Stimulated activated CD8-positive, alpha-beta memory T cell treated with anti-CD3 and anti-CD28 coated beads, Interleukin-12 subunit alpha, Interleukin-12 subunit beta, amount 100 ng/mL, for 4 hours (primary cell): ENCODE results near the gene OLAH.
"Not testable (repeated sequence)": the region's sequence is repeated elsewhere in the genome, so short reads cannot be mapped to it uniquely, and the experiment has no call there.

Experiments
- DNase-seq: peaks from one replicate; pipeline ENCODE4 v3.0.0-alpha.2; 2020; ENCODE audit warnings: low read depth

OLAH gene

GRCh38 chr10:15043674-15044073, at the start of gene OLAH:
Gene OLAH, plus strand, starts transcription at chr10:15043943. Its CDS starts 3,346 bp downstream, at chr10:15047289.
- no peak for DNase-seq

GRCh38 chr10:14995964-14996565, 47.7 kb upstream of the OLAH start:
- no peak for DNase-seq

GRCh38 chr10:15013530-15013929, 30.2 kb upstream of the OLAH start:
- not testable (repeated sequence) for DNase-seq

- no peak for DNase-seq
These were observed 28.3 kb upstream of the OLAH start for GRCh38 chr10:15015451-15015850.

DNA sequence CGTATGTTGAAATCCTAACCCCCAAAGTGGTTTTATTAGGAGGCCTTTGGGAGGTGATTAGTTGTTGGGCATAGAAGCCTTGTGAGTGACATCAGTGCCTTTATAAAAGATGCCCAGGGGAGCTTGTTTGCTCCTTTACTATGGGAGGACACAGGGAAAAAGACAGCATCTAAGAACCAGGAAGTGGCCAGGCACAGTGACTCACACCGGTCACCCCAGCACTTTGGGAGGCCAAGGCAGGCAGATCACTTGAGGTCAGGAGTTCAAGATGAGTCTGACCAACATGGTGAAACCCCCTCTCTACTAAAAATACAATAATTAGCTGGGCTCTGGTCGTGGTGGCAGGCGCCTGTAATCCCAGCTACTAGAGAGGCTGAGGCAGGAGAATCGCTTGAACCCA, 22.8 kb upstream of the OLAH start:
- DNase-seq, result not testable (repeated sequence)

- DNase-seq, result not testable (repeated sequence)
These were observed 20.7 kb upstream of the OLAH start for GRCh38 chr10:15023079-15023478.

GRCh38 chr10:15024017-15025004, 19.4 kb upstream of the OLAH start:
- DNase-seq, result not testable (repeated sequence)

DNA sequence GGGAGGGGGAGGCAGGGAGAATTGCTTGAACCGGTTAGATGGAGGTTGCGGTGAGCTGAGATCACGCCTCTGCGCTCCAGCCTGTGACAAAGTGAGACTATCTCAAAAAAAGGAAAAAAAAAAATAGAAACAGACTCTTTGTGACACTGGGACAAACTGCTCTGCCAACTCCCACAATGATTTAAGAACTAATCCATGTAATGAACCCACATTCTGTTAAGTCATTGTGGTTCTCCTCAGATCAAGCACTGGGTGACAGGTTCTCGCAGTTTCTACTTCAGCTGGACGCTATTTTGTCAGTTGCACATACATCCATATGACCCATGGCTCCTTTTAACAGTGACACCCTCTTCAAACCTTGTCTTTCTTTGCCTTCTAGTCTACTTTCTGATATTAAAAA, 18.7 kb upstream of the OLAH start:
- not testable (repeated sequence) for DNase-seq

DNA sequence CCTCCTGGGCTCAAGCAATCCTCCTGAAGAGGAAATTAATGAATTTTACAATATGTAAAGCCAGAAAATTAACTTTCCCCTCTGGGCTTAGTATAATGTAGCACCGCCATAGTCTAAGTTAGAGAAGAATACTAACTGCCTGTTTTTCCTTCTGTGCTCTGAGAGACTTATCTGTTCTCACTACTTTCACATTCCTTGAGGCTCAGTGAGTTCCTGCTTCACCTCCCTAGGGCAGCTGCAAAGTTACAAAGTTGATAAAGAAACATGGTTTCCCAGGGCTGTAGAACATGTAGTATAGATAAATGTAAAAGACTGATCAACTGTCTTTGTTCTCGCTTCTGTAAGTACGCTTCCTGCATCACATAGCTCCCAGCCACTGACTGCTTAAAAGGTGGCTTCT, 16.0 kb upstream of the OLAH start:
- no peak for DNase-seq

GRCh38 chr10:15035385-15036301, 8.1 kb upstream of the OLAH start:
- DNase-seq, result no peak

DNA sequence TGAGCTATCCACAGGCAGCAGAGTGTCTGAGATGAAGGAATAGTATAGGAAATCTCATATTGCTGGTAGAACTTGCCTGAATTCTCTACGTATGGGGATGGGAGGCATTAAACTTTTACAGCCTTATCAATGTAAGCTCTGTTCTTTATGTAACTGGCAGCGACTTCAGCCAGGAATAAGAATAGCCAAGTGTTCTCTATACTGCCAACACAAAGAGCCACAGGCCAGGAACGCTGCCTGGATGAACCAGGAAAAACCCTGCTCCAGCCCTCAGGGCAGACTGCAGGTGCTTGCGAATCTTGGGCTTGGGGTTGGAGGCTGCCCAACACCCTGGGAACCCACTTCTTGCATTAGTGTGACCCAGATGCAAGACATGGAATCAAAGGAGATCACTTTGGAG, 6.1 kb upstream of the OLAH start:
- no peak for DNase-seq

- no peak for DNase-seq
These were observed 5.3 kb upstream of the OLAH start for GRCh38 chr10:15038416-15038815.

DNA sequence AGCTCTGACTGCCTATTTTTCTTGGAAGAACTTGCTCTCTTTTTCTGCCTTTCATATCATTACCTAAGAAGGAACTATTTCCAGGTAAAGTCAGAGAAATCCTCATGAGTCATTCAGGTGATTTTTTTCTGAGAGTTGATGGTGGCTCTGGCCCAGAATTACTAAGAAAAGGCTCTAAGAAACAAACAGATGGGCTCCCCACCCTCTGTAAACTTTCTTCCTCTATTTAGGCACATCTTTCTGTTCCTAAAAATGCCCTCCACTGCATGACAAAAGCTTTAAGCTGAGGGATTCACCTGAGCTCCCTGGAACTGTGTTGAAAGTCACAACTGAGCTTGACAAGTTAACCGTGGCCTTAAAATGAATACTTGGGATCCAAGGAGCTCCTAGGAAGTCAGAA, 1.6 kb downstream of the OLAH start:
- no peak for DNase-seq

- no peak for DNase-seq
These were observed 2.9 kb downstream of the OLAH start for GRCh38 chr10:15046626-15047025.

DNA sequence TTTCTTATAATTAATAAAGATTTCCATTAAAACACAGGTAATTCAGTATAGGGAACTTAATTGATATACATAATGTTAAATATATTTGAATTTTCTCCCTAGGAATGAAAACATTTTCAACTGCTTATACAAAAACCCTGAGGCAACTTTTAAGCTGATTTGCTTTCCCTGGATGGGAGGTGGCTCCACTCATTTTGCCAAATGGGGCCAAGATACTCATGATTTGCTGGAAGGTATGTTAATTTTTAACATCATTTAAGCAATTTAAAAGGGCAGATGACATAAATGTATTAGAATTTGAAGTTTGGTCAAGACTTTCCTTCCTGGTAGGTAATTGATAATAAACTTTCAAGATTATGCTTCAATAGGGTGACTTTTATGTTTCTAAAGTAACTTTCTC, 5.8 kb downstream of the OLAH start:
- DNase-seq, result no peak

GRCh38 chr10:15052121-15052520, 8.4 kb downstream of the OLAH start:
- no peak for DNase-seq

GRCh38 chr10:15053061-15053460, 9.3 kb downstream of the OLAH start:
- no peak for DNase-seq

DNA sequence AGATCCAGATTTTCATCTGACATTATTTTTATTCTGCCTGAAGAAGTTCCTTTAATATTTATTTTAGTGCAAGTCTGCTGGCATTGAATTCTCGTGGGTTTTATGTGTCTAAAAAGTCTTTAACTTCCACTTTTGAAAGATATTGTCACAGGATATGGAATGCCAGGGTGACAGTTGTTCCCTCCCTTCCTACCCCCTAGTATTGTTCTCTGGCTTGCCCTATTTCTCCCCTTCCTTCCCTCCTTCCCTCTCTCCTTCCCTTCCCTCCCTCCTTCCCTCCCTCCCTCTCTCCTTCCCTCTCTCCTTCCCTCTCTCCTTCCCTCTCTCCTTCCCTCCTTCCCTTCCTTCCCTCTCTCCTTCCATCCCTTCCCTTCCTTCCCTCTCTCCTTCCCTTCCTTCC, 14.9 kb downstream of the OLAH start:
- DNase-seq, result no peak

- no peak for DNase-seq
These were observed 16.2 kb downstream of the OLAH start for GRCh38 chr10:15059914-15060313.

DNA sequence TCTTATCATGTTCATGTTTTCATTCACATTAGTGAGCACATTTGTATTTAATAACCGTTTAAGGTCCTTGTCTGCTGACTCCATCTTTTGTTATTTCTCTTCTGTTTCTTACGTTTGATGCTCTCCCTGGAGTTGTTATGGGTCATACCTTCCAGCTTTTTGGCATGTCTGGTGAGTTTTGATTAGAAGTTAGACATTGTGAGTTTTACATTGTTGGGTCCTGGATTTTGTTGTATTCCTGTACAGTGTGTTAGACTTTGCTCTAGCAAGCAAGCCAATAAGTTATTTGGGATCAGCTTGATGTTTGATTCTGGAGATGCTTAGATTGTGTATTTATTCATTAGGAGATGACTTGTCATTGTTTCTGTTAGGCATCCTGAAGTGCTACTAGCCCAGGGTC, 16.9 kb downstream of the OLAH start:
- DNase-seq, result no peak

DNA sequence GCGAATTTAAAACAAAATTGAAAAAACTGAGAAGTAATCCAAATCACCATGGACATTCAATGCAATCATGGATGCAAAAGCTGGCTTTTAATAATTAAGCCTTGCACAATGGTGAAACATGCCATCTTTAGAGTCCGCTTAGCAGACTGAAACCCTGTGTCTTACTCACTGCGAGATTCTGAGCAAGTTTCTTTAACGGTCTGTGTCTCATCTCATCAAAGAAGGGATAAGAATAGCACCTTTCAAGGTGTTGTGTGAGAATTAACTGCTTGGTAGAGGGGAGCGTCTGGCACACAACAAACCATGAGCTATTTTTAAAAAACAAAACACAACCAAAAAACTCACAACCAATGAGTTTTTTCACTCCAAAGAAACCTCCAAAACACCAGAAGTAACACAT, 23.4 kb downstream of the OLAH start:
- DNase-seq, result no peak

DNA sequence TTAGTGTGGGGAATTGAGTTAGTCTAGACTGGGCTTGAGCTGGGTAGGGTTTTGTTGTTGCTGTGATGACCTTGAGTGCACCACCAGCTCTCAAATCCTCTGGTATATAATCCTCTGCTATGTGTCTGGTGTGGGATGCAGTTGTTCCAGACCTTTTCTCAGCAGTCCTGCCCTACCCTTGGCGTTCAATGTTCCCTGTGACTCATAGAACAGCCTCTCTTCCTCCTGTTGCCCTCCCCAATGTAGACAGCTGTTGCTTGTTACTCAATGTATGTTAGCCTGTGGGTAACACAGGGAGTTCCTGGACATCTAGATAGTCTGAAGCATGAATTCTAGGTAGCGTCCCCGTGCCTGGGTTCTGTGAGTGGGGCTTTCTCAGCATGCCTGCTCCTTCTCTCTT, 25.1 kb downstream of the OLAH start:
- no peak for DNase-seq
